ENCODE data around the gene COQ10A. TPM values are rescaled to one million over a fixed set of nuclear protein-coding genes. Genes with fewer than 3 reads are reported as not detected.

Gene COQ10A
- total RNA-seq, 1 experiment from 2014 or later: 26.1 TPM

DNA sequence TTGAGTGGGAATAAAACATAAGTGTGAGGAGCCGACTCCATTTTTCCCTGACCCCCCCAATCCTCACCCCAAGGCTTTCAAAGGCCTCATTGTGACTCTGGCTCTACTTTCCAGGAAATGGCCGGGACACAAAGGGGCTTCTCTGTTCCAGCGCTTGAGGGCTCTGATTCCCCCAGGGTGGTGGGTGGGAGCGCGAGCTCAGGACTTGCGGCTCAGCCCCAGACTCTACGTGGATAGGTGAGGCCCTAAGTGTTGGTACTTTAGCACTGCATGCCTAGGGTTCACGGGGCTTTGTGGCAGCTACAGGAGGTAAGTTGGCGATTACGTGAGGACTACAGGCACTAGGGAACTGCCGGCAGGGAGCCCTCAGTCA is 48.5 kb downstream of the COQ10A start:
- peak overlapping the region; percentile 39; the same call in 1 of the 2 replicates for H3K4ac ChIP-seq (ENCODE audit: low read depth, low read length)
- H3K9ac ChIP-seq (ENCODE audit: extremely low read depth, insufficient read length, low read length): peak overlapping the region; percentile 96
- TF ChIP-seq, protein P1, sequence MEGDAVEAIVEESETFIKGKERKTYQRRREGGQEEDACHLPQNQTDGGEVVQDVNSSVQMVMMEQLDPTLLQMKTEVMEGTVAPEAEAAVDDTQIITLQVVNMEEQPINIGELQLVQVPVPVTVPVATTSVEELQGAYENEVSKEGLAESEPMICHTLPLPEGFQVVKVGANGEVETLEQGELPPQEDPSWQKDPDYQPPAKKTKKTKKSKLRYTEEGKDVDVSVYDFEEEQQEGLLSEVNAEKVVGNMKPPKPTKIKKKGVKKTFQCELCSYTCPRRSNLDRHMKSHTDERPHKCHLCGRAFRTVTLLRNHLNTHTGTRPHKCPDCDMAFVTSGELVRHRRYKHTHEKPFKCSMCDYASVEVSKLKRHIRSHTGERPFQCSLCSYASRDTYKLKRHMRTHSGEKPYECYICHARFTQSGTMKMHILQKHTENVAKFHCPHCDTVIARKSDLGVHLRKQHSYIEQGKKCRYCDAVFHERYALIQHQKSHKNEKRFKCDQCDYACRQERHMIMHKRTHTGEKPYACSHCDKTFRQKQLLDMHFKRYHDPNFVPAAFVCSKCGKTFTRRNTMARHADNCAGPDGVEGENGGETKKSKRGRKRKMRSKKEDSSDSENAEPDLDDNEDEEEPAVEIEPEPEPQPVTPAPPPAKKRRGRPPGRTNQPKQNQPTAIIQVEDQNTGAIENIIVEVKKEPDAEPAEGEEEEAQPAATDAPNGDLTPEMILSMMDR (conservative IDR thresholded peaks at IDR 0.05): no peak
- no peaks in the 10 kb centered on the region for H3K9me3 Mint-ChIP-seq
- peaks cover 6% of the 10 kb centered on the region for H3K23me2 ChIP-seq (ENCODE audit: insufficient read length, low read depth, low read length, poor library complexity, severe bottlenecking)
- H2BK15ac ChIP-seq (ENCODE audit: low read depth, low read length): no peak overlapping the region
- H3K27me3 ChIP-seq (ENCODE audit: insufficient read depth, low read length): no peaks in the 10 kb centered on the region
- no peaks in the 10 kb centered on the region for H3K9me3 ChIP-seq (ENCODE audit: control insufficient read depth, low read depth, low read length)
- H4K5ac ChIP-seq (ENCODE audit: insufficient read length, low read depth, low read length): peak overlapping the region; percentile 73
- peaks cover 5 to 11% of the 10 kb centered on the region in 2 experiments; a peak in 2 of 4 replicates for H3K4me1 Mint-ChIP-seq
- no peak overlapping the region for H2AFZ ChIP-seq (ENCODE audit: low read length)
- H4K91ac ChIP-seq (ENCODE audit: insufficient read length, low read depth, low read length): peak overlapping the region; percentile 29
- H3K79me1 ChIP-seq (ENCODE audit: insufficient read depth, low read depth, low read length, poor library complexity, severe bottlenecking): peaks cover 7% of the 10 kb centered on the region
- H3K14ac ChIP-seq (ENCODE audit: insufficient read depth, low read length): peak overlapping the region; percentile 84
- H2BK12ac ChIP-seq (ENCODE audit: insufficient read length, low read depth, low read length): no peak overlapping the region
- no peak overlapping the region for H3T11ph ChIP-seq (ENCODE audit: low read length)
- H3K36me3 Mint-ChIP-seq (ENCODE audit: insufficient read depth in 1 of 3, low read depth in 3 of 3): peaks cover 11 to 48% (median 32%) of the 10 kb centered on the region in 3 experiments; a peak in 6 of 7 replicates
- peak overlapping the region; percentile 67 for H4K8ac ChIP-seq (replicated peaks; ENCODE audit: insufficient read length, low read depth, low read length)
- no CpG with 5 or more reads among the region's 11 CpGs for WGBS (ENCODE audit: extremely low coverage, insufficient read length, low lambda C conversion rate)
- no peak overlapping the region for H3K23ac ChIP-seq (ENCODE audit: insufficient read length, low read depth, low read length)
- peak overlapping the region; percentile 89 for H3K4me2 ChIP-seq (ENCODE audit: insufficient read depth, insufficient read length, low read length)
- H4K20me1 ChIP-seq (ENCODE audit: control insufficient read depth, insufficient read depth, insufficient read length): no peaks in the 10 kb centered on the region
- H2BK20ac ChIP-seq (ENCODE audit: low read depth, low read length, poor library complexity, severe bottlenecking): no peak overlapping the region
- DNase-seq: no peak
- H3K27ac Mint-ChIP-seq: peak overlapping the region; percentile 99
- no peaks in the 10 kb centered on the region for H3K27me3 Mint-ChIP-seq (ENCODE audit: low read depth)
- H3K4me3 Mint-ChIP-seq: peak overlapping the region; percentile 98
- peaks cover 7% of the 10 kb centered on the region; the same call in 1 of the 2 replicates for H3K79me2 ChIP-seq (ENCODE audit: insufficient read depth, low read length)
- peak overlapping the region; percentile 48 for H2BK5ac ChIP-seq (ENCODE audit: insufficient read length, low read length)
- H2AK5ac ChIP-seq (ENCODE audit: insufficient read length, low read length): no peak overlapping the region
- no peak overlapping the region for H2BK120ac ChIP-seq (ENCODE audit: low read depth, low read length, poor library complexity, severe bottlenecking)
- H3K56ac ChIP-seq (ENCODE audit: insufficient read length, low read depth, low read length): no peak overlapping the region
- H3K4me1 ChIP-seq (ENCODE audit: insufficient read depth, low read length): no peaks in the 10 kb centered on the region
- peak overlapping the region; percentile 38 for H3K27ac ChIP-seq (ENCODE audit: insufficient read length, low read depth, low read length)
- peak overlapping the region; percentile 70 for H3K18ac ChIP-seq (ENCODE audit: insufficient read length, low read depth, low read length)
